ENCODE measurements around the gene NBEAL2.

Gene NBEAL2

DNA sequence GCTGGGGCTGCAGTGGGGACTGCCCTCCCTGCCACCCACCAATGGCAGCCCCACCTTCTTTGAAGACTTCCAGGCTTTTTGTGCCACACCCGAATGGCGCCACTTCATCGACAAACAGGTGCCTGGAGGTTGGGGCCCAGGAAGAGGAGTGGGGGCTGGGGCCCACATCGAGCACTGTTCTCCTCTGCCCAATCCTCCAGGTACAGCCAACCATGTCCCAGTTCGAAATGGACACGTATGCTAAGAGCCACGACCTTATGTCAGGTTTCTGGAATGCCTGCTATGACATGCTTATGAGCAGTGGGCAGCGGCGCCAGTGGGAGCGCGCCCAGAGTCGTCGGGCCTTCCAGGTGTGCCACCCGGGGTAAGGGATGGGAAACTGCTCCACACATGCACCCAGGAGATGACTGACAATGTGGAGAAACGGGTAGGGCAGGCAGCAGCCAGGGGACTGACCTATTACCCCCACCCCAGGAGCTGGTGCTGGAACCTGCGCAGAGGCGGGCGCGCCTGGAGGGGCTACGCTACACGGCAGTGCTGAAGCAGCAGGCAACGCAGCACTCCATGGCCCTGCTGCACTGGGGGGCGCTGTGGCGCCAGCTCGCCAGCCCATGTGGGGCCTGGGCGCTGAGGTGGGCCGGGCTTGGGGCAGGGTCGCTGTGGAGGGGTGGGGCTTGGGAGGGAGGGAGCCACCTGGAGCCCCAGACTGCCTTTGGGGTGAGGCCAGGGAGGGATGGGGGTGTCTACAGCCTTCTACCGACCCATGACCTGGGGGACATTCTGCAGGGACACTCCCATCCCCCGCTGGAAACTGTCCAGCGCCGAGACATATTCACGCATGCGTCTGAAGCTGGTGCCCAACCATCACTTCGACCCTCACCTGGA is 22.9 kb downstream of the NBEAL2 start:
- Histone ChIP-seq H3K27ac (no peak overlapping the region), H3K4me3 (no peak overlapping the region)
- no peak for TF ChIP-seq CTCF (IDR thresholded peaks at IDR 0.05)
- no peak for DNase-seq (ENCODE audit: low spot score)

DNA sequence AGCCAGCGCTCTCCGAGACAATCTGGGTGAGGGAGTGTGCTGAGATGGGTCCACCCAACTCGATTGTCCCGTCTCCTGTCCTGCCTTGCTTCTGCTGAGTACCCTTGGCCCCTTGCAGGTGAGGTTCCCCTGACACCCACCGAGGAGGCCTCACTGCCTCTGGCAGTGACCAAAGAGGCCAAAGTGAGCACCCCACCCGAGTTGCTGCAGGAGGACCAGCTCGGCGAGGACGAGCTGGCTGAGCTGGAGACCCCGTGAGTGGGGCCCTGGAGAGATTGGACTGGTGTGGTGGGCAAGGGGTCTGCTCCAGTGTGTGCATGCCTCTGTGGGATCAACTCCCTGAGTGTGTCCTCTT is 23.6 kb downstream of the NBEAL2 start:
- no peak for DNase-seq (ENCODE audit: low spot score)
- Histone ChIP-seq H3K27ac (no peak overlapping the region), H3K4me3 (no peak overlapping the region)
- no peak for TF ChIP-seq CTCF (IDR thresholded peaks at IDR 0.05)

- no peak for TF ChIP-seq CTCF (IDR thresholded peaks at IDR 0.05)
Measured at GRCh38 chr3:47003461-47004368, 24.2 kb downstream of the NBEAL2 start.

GRCh38 chr3:47004369-47005211 is 25.1 kb downstream of the NBEAL2 start:
- no peak for TF ChIP-seq CTCF (IDR thresholded peaks at IDR 0.05)
- Histone ChIP-seq H3K27ac (no peak overlapping the region), H3K4me3 (no peak overlapping the region)
- DNase-seq (ENCODE audit: low spot score) = peak; percentile 60

More at GRCh38 chr3:47003461-47004368, 24.2 kb downstream of the NBEAL2 start:
- Histone ChIP-seq H3K4me3 (no peak overlapping the region), H3K27ac (no peak overlapping the region)
- no peak for DNase-seq (ENCODE audit: low spot score)

GRCh38 chr3:47005212-47006144 is 26.0 kb downstream of the NBEAL2 start:
- no peak for TF ChIP-seq CTCF (IDR thresholded peaks at IDR 0.05)
- peak; percentile 70 for DNase-seq (ENCODE audit: low spot score)
- no peak overlapping the region for H3K27ac ChIP-seq
- no peak overlapping the region for H3K4me3 ChIP-seq

All from coronary artery (tissue), 2 donors.